PC-9 (cell line): Measurements from ENCODE around the gene CDH26. TPM values are rescaled to one million over a fixed set of nuclear protein-coding genes. Genes with fewer than 3 reads are reported as not detected.

Source experiments
- BruUV-seq: library from RNA; stranded (reverse); fragments of 400-500 nt; replicated peaks from 2 replicates; lab custom pipeline; 2021; lab: Mats Ljungman, UMichigan
- CTCF ChIA-PET: fragments of 300-600 bp; sonication (Branson Sonifier 250); formaldehyde crosslinking; loops from one replicate; lab custom pipeline; 2022; ENCODE audit warnings: antibody characterized with exemption; lab: Charles Lee
- POLR2A ChIA-PET: fragments of 300-600 bp; sonication (Branson Sonifier 250); formaldehyde crosslinking; loops from one replicate; lab custom pipeline; 2022; ENCODE audit warnings: antibody characterized with exemption; ENCODE audit not compliant: unreplicated experiment; lab: Charles Lee
- DNase-seq, 2 experiments: peaks; one replicate each; pipeline versions ENCODE4 v3.0.0 to v3.0.0-alpha.2; 2015 to 2022; ENCODE audit warnings: mixed read lengths in 1 of 2
- H2AFZ ChIP-seq: fragments of 200-600 bp; sonication (generic); 2 replicates; pipeline ENCODE4 v1.8.1; 2017; ENCODE audit warnings: antibody characterized with exemption
- H3F3A ChIP-seq: fragments of 200-600 bp; sonication (generic); 2 replicates; pipeline ENCODE4 v1.8.1; 2017; ENCODE audit warnings: antibody characterized with exemption, mild to moderate bottlenecking, low read depth; ENCODE audit not compliant: insufficient read depth
- H3K27ac ChIP-seq: fragments of 200-600 bp; sonication (generic); 2 replicates; pipeline ENCODE4 v1.6.1; 2016; ENCODE audit warnings: mixed run types
- H3K27me3 ChIP-seq: fragments of 200-600 bp; sonication (generic); 2 replicates; pipeline ENCODE4 v1.6.1; 2016; ENCODE audit warnings: low read depth, mixed run types; ENCODE audit not compliant: insufficient read depth
- H3K36me3 ChIP-seq: fragments of 200-600 bp; sonication (generic); 2 replicates; pipeline ENCODE4 v1.6.1; 2016; ENCODE audit warnings: low read depth, mixed run types
- H3K4me1 ChIP-seq: fragments of 200-600 bp; sonication (generic); replicated peaks from 2 replicates; pipeline ENCODE4 v1.6.1; 2016; ENCODE audit warnings: mixed run types; ENCODE audit not compliant: insufficient read depth
- H3K4me2 ChIP-seq: fragments of 200-600 bp; sonication (generic); 2 replicates; pipeline ENCODE4 v1.6.1; 2017; ENCODE audit warnings: mixed run types
- H3K4me3 ChIP-seq: fragments of 200-600 bp; sonication (generic); 2 replicates; pipeline ENCODE4 v1.6.1; 2016; ENCODE audit warnings: mixed run types
- H3K79me2 ChIP-seq: fragments of 200-600 bp; sonication (generic); 2 replicates; pipeline ENCODE4 v1.6.1; 2017; ENCODE audit warnings: low read depth, mixed run types
- H3K9me2 ChIP-seq: fragments of 200-600 bp; sonication (generic); 2 replicates; pipeline ENCODE4 v1.8.1; 2017; ENCODE audit warnings: mild to moderate bottlenecking; ENCODE audit not compliant: insufficient read depth
- H3K9me3 ChIP-seq: fragments of 200-600 bp; sonication (generic); 2 replicates; pipeline ENCODE4 v1.8.1; 2016; ENCODE audit warnings: low read depth; ENCODE audit not compliant: insufficient read depth
- H4K20me1 ChIP-seq: fragments of 200-600 bp; sonication (generic); 2 replicates; pipeline ENCODE4 v1.8.1; 2017; ENCODE audit not compliant: insufficient read depth
- EZH2 ChIP-seq: fragments of 200-600 bp; sonication (generic); IDR thresholded peaks from 2 replicates; pipeline ENCODE4 v1.8.0; 2017; ENCODE audit warnings: antibody characterized with exemption, low read depth
- intact Hi-C: fragments of 100-400 bp; cut with micrococcal nuclease; formaldehyde crosslinking; loops from one replicate; pipeline ENCODE4 v1.10.0; 2022; ENCODE audit not compliant: unreplicated experiment
- total RNA-seq: library from RNA; stranded (reverse); gene quantifications from 2 replicates; pipeline ENCODE4 v1.2.3, GENCODE V29; 2021
- TF ChIP-seq, protein P1 (sequence below): fragments of 200-600 bp; sonication (generic); conservative IDR thresholded peaks from 2 replicates; pipeline ENCODE4 v1.6.1; 2017; ENCODE audit warnings: mixed run types, antibody characterized with exemption, mild to moderate bottlenecking, moderate library complexity

CDH26 gene
- total RNA-seq, 1 experiment from 2014 or later = 1.1 TPM

- DNase-seq = no peak
- H3K4me2 ChIP-seq = no peak overlapping the region
- H3K27me3 ChIP-seq = no peaks in the 10 kb centered on the region
- peaks cover 15% of the 10 kb centered on the region for H3K4me1 ChIP-seq
- no peak overlapping the region for H2AFZ ChIP-seq
- POLR2A ChIA-PET = no interaction called here
- H3K36me3 ChIP-seq = peaks cover 8% of the 10 kb centered on the region
- TF ChIP-seq, protein P1, sequence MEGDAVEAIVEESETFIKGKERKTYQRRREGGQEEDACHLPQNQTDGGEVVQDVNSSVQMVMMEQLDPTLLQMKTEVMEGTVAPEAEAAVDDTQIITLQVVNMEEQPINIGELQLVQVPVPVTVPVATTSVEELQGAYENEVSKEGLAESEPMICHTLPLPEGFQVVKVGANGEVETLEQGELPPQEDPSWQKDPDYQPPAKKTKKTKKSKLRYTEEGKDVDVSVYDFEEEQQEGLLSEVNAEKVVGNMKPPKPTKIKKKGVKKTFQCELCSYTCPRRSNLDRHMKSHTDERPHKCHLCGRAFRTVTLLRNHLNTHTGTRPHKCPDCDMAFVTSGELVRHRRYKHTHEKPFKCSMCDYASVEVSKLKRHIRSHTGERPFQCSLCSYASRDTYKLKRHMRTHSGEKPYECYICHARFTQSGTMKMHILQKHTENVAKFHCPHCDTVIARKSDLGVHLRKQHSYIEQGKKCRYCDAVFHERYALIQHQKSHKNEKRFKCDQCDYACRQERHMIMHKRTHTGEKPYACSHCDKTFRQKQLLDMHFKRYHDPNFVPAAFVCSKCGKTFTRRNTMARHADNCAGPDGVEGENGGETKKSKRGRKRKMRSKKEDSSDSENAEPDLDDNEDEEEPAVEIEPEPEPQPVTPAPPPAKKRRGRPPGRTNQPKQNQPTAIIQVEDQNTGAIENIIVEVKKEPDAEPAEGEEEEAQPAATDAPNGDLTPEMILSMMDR = no peak
- TF ChIP-seq EZH2 = no peak
- 0 out of 2 replicates have a peak, but pooled peaks cover 8% of the 10 kb centered on the region for H4K20me1 ChIP-seq
- no peaks in the 10 kb centered on the region for H3K9me3 ChIP-seq
- intact Hi-C loops = no loop called here
- peaks cover 26% of the 10 kb centered on the region for H3K79me2 ChIP-seq
- H3K9me2 ChIP-seq = no peaks in the 10 kb centered on the region
- no peak overlapping the region for H3K27ac ChIP-seq
- H3F3A ChIP-seq = no peaks in the 10 kb centered on the region; the same call in 1 of the 2 replicates
- BruUV-seq = no TSS peak
- CTCF ChIA-PET = no interaction called here
- H3K4me3 ChIP-seq = no peak overlapping the region
Measured at GRCh38 chr20:59932616-59933295, 25.5 kb upstream of the CDH26 start.

- ChIA-PET CTCF (interaction anchor here (0.6 kb wide), 1 partner anchor 12 kb away, joined by 4 read pairs; no protein-coding TSS in a partner anchor), POLR2A (no interaction called here)
- Histone ChIP-seq H3K79me2 (peaks cover 32% of the 10 kb centered on the region), H3K4me1 (peaks cover 22% of the 10 kb centered on the region), H3K4me3 (no peak within 1 kb of the TSS), H3K4me2 (no peak within 1 kb of the TSS), H3K27me3 (no peaks in the 10 kb centered on the region), H2AFZ (no peak within 1 kb of the TSS), H3K9me2 (no peaks in the 10 kb centered on the region), H3K9me3 (no peaks in the 10 kb centered on the region), H3K36me3 (peaks cover 8% of the 10 kb centered on the region), H3F3A (peaks cover 6% of the 10 kb centered on the region; the same call in 1 of the 2 replicates), H4K20me1 (0 out of 2 replicates have a peak, but pooled peaks cover 8% of the 10 kb centered on the region), H3K27ac (no peak within 1 kb of the TSS)
- no peak for DNase-seq
- BruUV-seq = no TSS peak
- TF ChIP-seq, protein P1 = no peak
- TF ChIP-seq EZH2 = no peak
- intact Hi-C loops = no loop called here
Measured at GRCh38 chr20:59933296-59933848, 24.9 kb upstream of the CDH26 start, which contains the start of gene SYCP2. TSS of gene SYCP2 (minus strand) at chr20:59933637. CDS start at chr20:59922413, 11,224 bp downstream.

DNA sequence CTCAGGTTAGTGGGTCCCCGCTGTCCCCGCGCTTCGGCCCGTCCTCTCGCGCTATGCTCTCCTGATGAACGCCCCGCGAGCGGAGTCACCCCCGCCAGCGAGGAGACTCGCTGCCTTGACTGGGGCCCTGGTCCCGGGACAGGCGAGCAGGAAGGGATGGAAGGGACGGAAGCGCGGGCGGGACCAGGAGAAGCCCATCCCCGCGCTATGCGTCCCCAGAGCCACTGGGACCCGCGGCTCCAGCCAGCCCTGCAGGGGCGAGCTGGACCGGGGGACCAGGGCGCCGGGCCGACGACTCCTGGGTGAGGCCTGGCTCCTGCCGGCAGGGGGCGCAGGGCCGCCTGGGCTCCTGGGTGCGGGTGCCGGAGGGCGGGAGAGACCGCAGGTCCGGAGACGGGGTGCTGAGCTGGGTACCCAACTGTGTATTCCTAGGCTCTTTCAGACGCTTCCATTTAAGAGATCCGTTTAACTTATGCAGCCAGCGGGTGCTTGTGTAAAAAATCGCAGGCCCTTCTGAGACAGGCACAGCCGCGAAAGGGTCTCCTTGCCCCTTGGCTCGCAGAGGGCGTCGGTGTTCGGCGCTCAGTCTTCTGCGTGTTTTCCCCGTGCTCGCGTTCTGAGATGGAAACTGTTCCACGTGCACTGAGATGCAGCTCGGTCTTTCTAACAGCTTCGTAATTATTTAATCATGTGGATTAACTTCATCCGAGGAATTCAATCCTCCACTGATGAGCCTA is 24.2 kb upstream of the CDH26 start:
- H3K79me2 ChIP-seq = peaks cover 38% of the 10 kb centered on the region
- no peak overlapping the region for H3K27ac ChIP-seq
- no peaks in the 10 kb centered on the region for H3K27me3 ChIP-seq
- H3K9me3 ChIP-seq = no peaks in the 10 kb centered on the region; the same call in 1 of the 2 replicates
- intact Hi-C loops = no loop called here
- no peak overlapping the region for H3K4me2 ChIP-seq
- peaks cover 8% of the 10 kb centered on the region for H3K36me3 ChIP-seq
- no peak overlapping the region for H3K4me3 ChIP-seq
- 0 out of 2 replicates have a peak, but pooled peaks cover 8% of the 10 kb centered on the region for H4K20me1 ChIP-seq
- peaks cover 11% of the 10 kb centered on the region; the same call in 1 of the 2 replicates for H3F3A ChIP-seq
- no peaks in the 10 kb centered on the region for H3K9me2 ChIP-seq
- no TSS peak for BruUV-seq
- TF ChIP-seq EZH2 = no peak
- TF ChIP-seq, protein P1 = no peak
- peak in 1 of 2 experiments; percentile 70 for DNase-seq
- H3K4me1 ChIP-seq = peaks cover 28% of the 10 kb centered on the region
- ChIA-PET CTCF (interaction anchor here (0.6 kb wide), 1 partner anchor 11 kb away, joined by 4 read pairs; no protein-coding TSS in a partner anchor), POLR2A (interaction anchor here (0.6 kb wide), 1 partner anchor 10 kb away, joined by 6 read pairs; no protein-coding TSS in a partner anchor)
- H2AFZ ChIP-seq = no peak overlapping the region
